ENCODE measurements around the gene GRAMD1B. TPM values are rescaled to one million over a fixed set of nuclear protein-coding genes. Genes with fewer than 3 reads are reported as not detected.

GRAMD1B gene
- total RNA-seq, 1 experiment from 2014 or later, result 12.7 TPM

DNA sequence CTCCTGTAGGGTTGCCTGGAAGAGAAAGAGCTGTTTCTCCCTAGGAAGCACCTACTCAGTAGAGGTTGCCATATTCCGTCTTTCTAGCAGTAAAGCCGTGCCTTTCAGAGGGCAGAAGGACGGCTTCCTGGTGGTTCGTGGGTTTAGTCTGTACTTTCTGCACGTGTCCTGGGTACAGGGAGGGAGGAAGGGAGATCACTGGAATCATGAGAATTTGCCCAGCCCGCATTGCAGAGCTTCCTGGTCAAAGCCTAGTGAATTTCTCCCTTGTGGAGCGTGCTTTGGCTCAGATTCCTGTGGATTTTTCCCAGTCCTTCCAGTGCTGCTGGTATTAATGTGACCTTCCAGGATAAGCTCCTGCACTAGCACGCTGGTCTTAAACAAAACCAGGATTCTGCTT, 44.9 kb downstream of the GRAMD1B start:
- Histone ChIP-seq H3K9me3 (ENCODE audit: control insufficient read depth in 1 of 2, insufficient read depth in 1 of 2, low read depth in 1 of 2, low read length in 2 of 2) (no peaks in the 10 kb centered on the region), H3K36me3 (ENCODE audit: control insufficient read depth in 1 of 2, insufficient read depth in 2 of 2, low read length in 2 of 2) (no peaks in the 10 kb centered on the region), H4K20me1 (ENCODE audit: insufficient read depth) (no peaks in the 10 kb centered on the region), H3K27ac (ENCODE audit: low read depth, low read length) (no peak overlapping the region), H3K9ac (ENCODE audit: low read length) (no peak overlapping the region), H3K4me2 (ENCODE audit: low read length) (peak overlapping the region; percentile 66; the same call in 1 of the 2 replicates), H3K79me2 (ENCODE audit: insufficient read depth, low read length) (no peaks in the 10 kb centered on the region), H3K4me3 (replicated peaks in 1 of 2; ENCODE audit: low read depth in 1 of 2, low read length in 2 of 2) (no peak overlapping the region), H3K27me3 (ENCODE audit: insufficient read depth, low read length) (no peaks in the 10 kb centered on the region), H3K9me2 (ENCODE audit: insufficient read depth) (no peaks in the 10 kb centered on the region), H2AFZ (ENCODE audit: low read depth, low read length, poor library complexity, severe bottlenecking) (peak overlapping the region; percentile 11), H3K4me1 (ENCODE audit: control insufficient read depth in 1 of 2, insufficient read depth in 2 of 2, low read length in 2 of 2) (peaks cover 5 to 30% of the 10 kb centered on the region in 2 experiments)
- POLR2A ChIA-PET, result no interaction called here
- CTCF ChIA-PET, result interaction anchor here (1.4 to 7.6 kb wide), 2 partner anchors 67 to 372 kb away, joined by 4 to 203 read pairs; no protein-coding TSS in a partner anchor
- no peak for ATAC-seq
- no peak for TF ChIP-seq POLR2AphosphoS5 (IDR thresholded peaks at IDR 0.05; ENCODE audit: low read depth, low read length)
- TF ChIP-seq, protein P1, sequence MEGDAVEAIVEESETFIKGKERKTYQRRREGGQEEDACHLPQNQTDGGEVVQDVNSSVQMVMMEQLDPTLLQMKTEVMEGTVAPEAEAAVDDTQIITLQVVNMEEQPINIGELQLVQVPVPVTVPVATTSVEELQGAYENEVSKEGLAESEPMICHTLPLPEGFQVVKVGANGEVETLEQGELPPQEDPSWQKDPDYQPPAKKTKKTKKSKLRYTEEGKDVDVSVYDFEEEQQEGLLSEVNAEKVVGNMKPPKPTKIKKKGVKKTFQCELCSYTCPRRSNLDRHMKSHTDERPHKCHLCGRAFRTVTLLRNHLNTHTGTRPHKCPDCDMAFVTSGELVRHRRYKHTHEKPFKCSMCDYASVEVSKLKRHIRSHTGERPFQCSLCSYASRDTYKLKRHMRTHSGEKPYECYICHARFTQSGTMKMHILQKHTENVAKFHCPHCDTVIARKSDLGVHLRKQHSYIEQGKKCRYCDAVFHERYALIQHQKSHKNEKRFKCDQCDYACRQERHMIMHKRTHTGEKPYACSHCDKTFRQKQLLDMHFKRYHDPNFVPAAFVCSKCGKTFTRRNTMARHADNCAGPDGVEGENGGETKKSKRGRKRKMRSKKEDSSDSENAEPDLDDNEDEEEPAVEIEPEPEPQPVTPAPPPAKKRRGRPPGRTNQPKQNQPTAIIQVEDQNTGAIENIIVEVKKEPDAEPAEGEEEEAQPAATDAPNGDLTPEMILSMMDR (IDR thresholded peaks at IDR 0.05 in 2 of 3, conservative IDR thresholded peaks at IDR 0.05 in 1 of 3; ENCODE audit: borderline replicate concordance in 1 of 3, insufficient read depth in 1 of 3, low read depth in 2 of 3, low read length in 2 of 3), result no peak
- no peak for TF ChIP-seq EZH2 (IDR thresholded peaks at IDR 0.05)
- TF ChIP-seq, protein P2, sequence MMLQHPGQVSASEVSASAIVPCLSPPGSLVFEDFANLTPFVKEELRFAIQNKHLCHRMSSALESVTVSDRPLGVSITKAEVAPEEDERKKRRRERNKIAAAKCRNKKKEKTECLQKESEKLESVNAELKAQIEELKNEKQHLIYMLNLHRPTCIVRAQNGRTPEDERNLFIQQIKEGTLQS (IDR thresholded peaks at IDR 0.05), result no peak
- no peak for TF ChIP-seq POLR2A (IDR thresholded peaks at IDR 0.05; ENCODE audit: borderline replicate concordance, extremely low read depth, insufficient read depth, insufficient read length)
- no peak for TF ChIP-seq ZFX (IDR thresholded peaks at IDR 0.05)
- TF ChIP-seq EGR1 (IDR thresholded peaks at IDR 0.05; ENCODE audit: low read depth), result no peak
- TF ChIP-seq YY1 (IDR thresholded peaks at IDR 0.05; ENCODE audit: extremely low read depth, insufficient replicate concordance, low read depth, low read length), result no peak
- no peak for TF ChIP-seq EZH2phosphoT487 (IDR thresholded peaks at IDR 0.05; ENCODE audit: borderline replicate concordance)
- TF ChIP-seq RAD21 (IDR thresholded peaks at IDR 0.05; ENCODE audit: low read depth), result no peak
- no peak for TF ChIP-seq FOSL1 (IDR thresholded peaks at IDR 0.05; ENCODE audit: low read depth)
- TF ChIP-seq, protein P3, sequence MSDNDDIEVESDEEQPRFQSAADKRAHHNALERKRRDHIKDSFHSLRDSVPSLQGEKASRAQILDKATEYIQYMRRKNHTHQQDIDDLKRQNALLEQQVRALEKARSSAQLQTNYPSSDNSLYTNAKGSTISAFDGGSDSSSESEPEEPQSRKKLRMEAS (IDR thresholded peaks at IDR 0.05), result no peak
- no peak for TF ChIP-seq CBX3 (IDR thresholded peaks at IDR 0.05; ENCODE audit: low read depth)
- no peak for TF ChIP-seq TCF7L2 (IDR thresholded peaks at IDR 0.05; ENCODE audit: borderline replicate concordance, extremely low read depth, insufficient read depth, insufficient read length)
- TF ChIP-seq SRF (IDR thresholded peaks at IDR 0.05; ENCODE audit: low read depth), result no peak
- no peak for TF ChIP-seq ZNF274 (IDR thresholded peaks at IDR 0.05; ENCODE audit: low read depth, low read length)
- no peak for TF ChIP-seq ELF1 (IDR thresholded peaks at IDR 0.05; ENCODE audit: borderline replicate concordance, low read depth)
- TF ChIP-seq SP1 (IDR thresholded peaks at IDR 0.05; ENCODE audit: low read depth), result no peak
- TF ChIP-seq JUND (IDR thresholded peaks at IDR 0.05), result no peak
- TF ChIP-seq, protein P4, sequence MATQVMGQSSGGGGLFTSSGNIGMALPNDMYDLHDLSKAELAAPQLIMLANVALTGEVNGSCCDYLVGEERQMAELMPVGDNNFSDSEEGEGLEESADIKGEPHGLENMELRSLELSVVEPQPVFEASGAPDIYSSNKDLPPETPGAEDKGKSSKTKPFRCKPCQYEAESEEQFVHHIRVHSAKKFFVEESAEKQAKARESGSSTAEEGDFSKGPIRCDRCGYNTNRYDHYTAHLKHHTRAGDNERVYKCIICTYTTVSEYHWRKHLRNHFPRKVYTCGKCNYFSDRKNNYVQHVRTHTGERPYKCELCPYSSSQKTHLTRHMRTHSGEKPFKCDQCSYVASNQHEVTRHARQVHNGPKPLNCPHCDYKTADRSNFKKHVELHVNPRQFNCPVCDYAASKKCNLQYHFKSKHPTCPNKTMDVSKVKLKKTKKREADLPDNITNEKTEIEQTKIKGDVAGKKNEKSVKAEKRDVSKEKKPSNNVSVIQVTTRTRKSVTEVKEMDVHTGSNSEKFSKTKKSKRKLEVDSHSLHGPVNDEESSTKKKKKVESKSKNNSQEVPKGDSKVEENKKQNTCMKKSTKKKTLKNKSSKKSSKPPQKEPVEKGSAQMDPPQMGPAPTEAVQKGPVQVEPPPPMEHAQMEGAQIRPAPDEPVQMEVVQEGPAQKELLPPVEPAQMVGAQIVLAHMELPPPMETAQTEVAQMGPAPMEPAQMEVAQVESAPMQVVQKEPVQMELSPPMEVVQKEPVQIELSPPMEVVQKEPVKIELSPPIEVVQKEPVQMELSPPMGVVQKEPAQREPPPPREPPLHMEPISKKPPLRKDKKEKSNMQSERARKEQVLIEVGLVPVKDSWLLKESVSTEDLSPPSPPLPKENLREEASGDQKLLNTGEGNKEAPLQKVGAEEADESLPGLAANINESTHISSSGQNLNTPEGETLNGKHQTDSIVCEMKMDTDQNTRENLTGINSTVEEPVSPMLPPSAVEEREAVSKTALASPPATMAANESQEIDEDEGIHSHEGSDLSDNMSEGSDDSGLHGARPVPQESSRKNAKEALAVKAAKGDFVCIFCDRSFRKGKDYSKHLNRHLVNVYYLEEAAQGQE (IDR thresholded peaks at IDR 0.05; ENCODE audit: low read depth), result no peak
- intact Hi-C loops (cut with micrococcal nuclease), result no loop called here
- DNase-seq (ENCODE audit: low read depth, low spot score), result no peak
- no TSS peak for BruUV-seq (replicated peaks)
- RAD21 ChIA-PET (ENCODE audit: low non-redundant PET in 1 of 2, low total read pairs in 2 of 2, uncharacterized antibody in 2 of 2, unreplicated experiment in 2 of 2), result interaction anchor here (0.7 to 1.2 kb wide), 2 partner anchors 67 to 68 kb away, joined by 3 to 6 read pairs; no protein-coding TSS in a partner anchor
